ENCODE results near the gene FBF1.

Gene FBF1

GRCh38 chr17:75945211-75945610 lies 4.4 kb upstream of the FBF1 start:
- no peak for DNase-seq

GRCh38 chr17:75943491-75943890 lies 2.6 kb upstream of the FBF1 start:
- DNase-seq: no peak

DNA sequence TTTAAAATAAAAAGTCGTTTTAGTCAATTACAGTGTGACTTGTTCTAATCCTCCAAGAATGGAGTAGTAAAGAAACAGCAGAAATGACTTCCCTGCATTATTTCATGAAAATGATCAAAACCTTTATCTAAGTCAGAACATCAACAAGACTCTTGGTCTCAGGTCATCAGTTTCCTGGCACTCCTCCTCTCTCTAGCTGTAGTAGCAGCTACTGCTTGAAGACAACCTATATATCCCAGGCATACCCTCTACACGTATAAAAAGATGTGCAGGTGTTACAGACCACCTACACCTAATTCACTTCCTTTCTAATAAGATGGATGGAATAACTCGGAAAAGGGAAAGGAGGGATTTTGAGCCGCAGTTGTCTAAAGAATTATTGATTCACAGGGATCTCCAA lies 1.6 kb upstream of the FBF1 start:
- DNase-seq: no peak

DNA sequence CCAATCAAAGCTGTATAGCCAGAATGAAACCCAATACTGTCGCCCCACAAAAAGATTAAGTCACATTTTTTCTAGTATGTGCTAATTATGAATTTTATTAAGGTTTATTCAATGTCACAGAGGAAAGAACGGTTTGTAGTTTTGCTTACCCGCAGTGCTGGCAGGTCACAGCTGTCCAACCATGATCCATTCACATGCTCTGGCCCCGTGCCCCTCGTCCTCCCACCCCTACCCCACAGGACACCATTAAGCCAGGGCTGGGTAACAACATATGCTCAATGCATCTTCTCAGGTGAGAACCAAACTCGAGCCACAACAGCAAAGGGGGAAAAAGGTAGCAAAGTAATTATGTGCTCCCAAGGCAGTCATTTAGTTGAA lies 589 bp upstream of the FBF1 start:
- DNase-seq: no peak

DNA sequence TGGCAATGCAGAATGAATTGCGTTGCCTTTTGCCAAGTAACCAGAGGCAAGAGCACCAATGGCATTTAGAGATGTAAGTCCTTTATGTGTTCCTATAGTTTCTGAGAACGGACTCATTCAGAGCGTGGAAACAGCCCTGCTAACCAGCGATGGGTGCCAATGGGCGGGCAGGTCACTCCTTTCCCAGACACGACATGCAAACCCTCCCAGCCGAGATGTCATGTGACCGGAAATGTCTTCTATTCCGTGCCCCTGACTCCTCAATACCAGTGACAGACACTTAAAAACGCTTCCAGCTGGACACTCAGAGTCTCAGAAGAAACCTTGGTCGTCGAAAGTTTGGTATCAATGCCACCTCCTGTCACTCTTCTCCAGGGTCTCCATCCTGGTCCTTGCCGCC lies 3.2 kb downstream of the FBF1 start:
- no peak for DNase-seq

DNA sequence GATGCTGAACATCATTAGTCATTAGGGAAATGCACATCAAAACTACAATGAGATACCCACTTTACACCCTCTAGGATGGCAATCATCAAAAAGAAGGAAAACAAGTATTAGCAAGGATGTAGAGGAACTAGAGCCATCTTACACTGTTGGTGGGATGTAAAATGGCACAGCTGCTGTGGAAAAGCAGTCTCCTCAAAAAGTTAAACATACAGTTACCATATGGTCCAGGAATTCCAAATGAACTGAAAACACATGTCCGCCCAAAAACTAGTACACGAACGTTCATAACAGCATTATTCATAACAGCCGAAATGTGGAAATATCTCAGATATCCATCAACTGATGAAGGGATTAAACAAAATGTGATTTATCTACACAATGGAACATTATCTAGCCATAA lies 7.0 kb downstream of the FBF1 start:
- no peak for DNase-seq

GRCh38 chr17:75932852-75933251 lies 8.0 kb downstream of the FBF1 start:
- no peak for DNase-seq

- DNase-seq: no peak
Measured at GRCh38 chr17:75931062-75931461, 9.8 kb downstream of the FBF1 start.

GRCh38 chr17:75927286-75927922 lies 13.4 kb downstream of the FBF1 start:
- DNase-seq: no peak

GRCh38 chr17:75926456-75926855 lies 14.4 kb downstream of the FBF1 start:
- DNase-seq: no peak

GRCh38 chr17:75925912-75926311 lies 14.9 kb downstream of the FBF1 start:
- DNase-seq: no peak

GRCh38 chr17:75925103-75925502 lies 15.7 kb downstream of the FBF1 start:
- DNase-seq: no peak

GRCh38 chr17:75922963-75923874 lies 17.6 kb downstream of the FBF1 start:
- DNase-seq: no peak

DNA sequence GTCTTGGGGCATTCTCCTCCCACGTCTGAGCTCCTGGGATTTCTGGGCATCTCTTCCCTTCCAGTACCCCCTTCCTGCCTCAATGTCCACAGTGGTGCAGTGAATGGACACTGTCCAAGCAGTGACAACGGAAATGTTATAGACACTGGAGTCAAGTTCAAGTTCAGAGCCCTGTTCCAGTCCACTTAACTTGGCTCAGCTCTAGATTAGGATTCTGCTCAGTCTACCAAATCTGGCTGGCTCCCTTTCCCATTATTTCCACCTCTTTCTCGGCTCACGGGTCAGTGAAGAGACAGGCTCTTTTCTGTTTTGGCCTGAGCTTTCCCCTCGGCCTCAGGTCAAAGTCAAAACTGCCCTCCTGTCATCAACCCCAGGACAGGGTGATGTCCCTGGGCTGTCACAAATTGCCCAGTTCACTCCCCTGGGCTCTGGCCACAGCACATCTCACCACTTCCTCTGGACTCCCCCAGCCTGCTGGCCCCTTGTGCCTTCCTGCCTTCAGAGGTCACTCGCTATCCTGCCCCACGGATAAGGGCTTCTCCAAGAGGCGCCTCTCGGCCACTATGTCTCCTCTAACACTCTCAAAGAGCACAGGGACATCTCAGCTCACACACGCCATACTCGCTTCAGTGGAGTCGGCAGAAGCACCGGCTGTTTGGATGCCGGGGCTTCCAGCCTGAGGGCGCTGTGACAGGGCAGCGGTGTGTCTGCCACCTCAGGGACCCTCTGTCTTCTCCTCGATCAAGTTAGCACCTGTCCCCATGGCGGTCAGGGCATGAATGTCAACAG lies 18.5 kb downstream of the FBF1 start:
- DNase-seq: no peak

DNA sequence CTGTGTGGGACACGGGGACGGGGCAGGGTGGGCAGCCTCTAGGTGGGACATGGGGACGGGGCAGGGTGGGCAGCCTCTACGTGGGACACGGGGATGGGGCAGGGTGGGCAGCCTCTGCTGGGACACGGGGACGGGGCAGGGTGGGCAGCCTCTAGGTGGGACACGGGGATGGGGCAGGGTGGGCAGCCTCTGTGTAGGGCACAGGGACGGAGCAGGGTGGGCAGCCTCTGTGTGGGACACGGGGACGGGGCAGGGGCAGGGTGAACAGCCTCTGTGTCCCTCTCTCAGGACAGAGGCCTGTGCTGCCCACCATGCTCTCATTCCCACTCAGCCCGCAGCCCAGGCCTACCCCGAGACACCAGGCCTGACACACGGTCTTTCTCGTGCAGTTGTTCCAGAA lies 19.2 kb downstream of the FBF1 start:
- DNase-seq: no peak

GRCh38 chr17:75920045-75920560 lies 20.7 kb downstream of the FBF1 start:
- no peak for DNase-seq

DNA sequence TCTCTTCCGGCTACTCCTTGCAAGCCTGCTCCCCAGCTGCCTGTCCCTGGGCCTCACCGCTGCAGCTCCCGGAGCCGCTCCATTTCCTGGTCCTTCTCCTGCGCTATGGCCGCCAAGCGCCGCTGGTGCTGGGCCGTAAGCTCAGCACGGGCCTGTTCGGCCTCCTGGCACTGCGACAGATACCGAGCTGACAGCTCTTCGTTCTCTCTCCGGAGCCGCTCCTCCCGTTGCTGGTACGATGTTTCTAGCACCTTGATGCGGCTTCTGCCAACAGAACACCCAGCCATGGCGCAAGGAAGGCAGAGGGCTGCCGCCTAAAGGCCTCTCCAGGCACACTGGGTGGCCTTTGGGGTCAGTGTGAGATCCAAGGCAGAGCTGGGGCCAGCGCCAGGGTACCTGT lies 21.2 kb downstream of the FBF1 start:
- DNase-seq: no peak

GRCh38 chr17:75917917-75918445 lies 22.9 kb downstream of the FBF1 start:
- DNase-seq: no peak

DNA sequence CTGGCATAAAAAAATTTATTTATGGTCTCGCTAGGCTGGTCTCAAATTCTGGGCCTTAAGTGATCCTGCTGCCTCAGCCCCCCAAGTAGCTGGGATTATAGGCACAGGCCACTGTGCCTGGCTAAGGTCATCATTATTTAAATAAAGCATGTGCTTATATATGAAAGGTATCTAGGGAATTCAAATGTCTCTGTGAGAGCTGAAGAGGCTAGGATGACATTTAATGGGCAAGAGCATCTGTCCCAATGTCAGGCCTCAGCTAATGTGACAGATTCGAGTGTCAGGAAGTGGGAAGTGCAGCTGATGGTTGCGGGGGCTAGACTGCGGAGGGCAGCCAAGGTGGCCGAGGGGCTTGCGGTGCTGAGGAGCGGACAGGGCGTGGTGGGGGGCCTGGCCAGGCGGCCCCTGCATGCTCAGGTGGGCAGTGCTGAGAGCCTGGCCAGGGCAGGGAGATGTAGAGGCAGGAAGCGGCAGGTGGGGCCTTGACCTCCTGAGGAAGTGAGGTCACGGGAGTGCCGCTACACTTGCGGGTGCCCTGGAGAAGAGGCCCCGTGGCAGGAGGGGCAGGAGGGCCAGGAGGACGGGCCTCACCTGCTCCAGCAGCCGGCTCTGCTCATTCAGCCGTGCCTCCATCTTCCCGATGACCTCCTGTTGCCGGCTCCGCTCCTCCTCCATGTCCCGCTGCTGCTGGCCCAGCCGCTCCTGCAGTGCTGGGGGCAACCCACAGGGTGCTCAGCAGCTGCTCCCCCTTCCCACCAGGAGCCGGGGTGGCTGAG lies 23.5 kb downstream of the FBF1 start:
- DNase-seq: no peak

GRCh38 chr17:75915268-75915667 lies 25.6 kb downstream of the FBF1 start:
- DNase-seq: no peak

DNA sequence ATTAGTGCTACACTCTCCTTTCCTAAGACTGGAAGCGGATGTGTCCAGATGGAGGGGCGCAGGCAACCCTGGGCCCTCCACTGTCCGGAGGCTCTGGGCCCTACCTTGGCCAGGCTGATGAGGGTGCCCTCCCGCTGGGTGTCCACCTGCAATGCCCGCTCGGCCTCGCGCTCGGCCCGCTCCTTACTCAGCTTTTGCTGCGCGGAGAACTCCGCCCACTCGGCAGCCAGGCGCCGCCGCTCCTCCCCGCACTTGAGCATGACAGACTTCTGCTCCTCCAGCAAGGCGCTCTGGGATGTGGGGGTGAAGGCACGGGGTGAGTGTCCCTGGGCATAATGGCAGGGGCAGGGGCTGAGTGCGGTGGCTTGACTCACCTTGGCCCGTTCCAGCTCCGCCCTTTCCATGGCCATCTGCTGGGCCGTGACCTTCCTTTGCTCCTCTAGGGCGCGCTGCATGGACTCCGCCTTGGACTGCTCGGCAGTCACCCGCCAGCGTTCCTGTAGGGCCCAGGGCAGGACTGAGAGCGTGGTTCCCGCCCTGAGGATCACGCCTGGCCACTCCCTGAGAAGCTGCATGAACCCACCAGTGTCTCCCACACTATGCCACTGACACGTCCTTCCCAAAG lies 26.1 kb downstream of the FBF1 start:
- no peak for DNase-seq

All from DMS153 (cell line).